ENCODE measurements around the gene ST6GALNAC2.

Gene ST6GALNAC2

GRCh38 chr17:76550712-76551615 lies 34.7 kb downstream of the ST6GALNAC2 start:
- DNase-seq, result no peak

DNA sequence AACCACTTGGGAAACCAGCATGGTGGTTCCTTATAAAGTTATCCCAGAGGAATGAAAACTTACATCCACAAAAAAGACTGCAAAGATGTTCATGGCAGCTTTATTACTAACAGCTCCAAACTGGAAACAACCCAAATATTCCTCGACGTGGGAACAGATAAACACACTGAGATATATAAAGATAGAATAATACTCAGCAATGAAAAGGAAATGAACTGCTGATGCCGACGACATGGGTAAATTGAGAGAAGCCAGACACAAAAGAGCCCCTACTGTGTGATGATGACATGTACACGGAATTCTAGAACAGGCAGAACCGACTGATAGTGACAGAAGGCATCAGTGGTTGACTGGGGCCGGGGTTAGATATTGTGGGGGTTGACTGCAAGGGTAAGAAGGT lies 36.1 kb downstream of the ST6GALNAC2 start:
- DNase-seq, result no peak

DNA sequence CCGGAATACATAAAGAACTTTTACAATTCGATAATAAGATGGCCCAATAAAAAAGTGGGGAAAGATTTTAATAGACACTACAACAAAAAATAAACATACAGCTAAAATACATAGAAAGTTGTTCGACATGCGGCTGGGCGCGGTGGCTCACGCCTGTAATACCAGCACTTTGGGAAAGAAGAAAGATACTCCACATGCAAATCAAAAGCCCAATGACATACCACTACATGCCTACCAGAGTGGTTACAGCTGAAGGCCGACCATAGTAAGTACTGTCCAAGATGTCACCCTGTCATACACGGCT lies 36.5 kb downstream of the ST6GALNAC2 start:
- no peak for DNase-seq

DNA sequence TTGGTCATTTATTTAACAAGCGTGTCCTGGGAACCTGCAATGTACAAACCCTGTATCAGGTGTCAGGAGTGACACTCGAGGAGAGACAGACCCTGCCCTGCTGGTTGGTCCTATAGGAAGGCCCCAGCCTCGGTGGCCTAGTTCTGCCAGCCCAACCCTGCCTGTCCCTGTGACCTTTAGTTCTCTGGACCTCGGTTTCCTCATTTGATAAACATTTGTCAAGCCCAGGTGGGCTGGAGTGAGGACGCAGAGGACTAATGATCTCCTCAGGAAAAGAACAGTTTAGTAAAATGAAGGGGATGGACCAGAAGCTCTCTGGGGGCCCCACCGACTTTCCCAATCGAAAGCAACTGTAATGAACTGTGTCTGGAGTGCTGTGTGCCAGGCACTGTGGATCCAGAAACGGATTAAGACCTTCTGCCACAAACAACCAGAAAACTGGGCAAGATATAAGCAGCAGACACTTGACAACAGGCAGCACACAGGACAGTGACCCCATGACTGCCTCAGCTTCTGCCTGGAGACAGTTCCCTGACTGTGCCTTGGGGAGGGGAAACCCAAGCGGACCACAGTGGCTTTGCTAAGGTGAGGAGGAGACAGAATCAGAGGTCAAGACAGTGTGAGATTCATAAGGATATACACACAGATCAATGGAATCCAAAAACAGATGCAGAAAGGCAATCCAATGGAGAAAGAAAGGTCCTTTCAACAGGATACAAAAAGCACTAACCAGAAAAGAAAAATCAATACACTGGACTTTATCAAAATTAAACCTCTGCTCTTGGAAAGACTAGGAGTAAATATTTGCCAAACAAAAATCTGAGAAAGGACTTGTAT lies 37.1 kb downstream of the ST6GALNAC2 start:
- DNase-seq, result no peak

DNA sequence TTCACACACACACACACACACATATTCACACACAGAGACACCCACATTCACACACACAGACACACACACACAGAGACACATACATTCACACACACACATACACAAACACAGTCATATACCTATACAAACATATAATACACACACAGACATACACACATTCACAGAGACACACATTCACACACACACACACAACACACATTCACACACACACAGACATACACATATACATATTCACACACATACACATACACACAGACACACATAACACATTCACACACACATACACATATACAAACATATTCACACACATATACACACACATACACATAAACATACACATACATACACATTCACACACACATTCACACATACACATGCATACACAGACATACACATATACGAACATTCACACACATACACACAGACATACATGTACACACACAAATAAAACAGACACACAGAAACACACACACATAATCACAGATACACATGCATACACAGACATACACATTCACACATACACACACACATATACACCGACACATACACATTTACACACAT lies 37.9 kb downstream of the ST6GALNAC2 start:
- DNase-seq, result no peak

- no peak for DNase-seq
These were observed 38.4 kb downstream of the ST6GALNAC2 start for GRCh38 chr17:76547183-76547641.

DNA sequence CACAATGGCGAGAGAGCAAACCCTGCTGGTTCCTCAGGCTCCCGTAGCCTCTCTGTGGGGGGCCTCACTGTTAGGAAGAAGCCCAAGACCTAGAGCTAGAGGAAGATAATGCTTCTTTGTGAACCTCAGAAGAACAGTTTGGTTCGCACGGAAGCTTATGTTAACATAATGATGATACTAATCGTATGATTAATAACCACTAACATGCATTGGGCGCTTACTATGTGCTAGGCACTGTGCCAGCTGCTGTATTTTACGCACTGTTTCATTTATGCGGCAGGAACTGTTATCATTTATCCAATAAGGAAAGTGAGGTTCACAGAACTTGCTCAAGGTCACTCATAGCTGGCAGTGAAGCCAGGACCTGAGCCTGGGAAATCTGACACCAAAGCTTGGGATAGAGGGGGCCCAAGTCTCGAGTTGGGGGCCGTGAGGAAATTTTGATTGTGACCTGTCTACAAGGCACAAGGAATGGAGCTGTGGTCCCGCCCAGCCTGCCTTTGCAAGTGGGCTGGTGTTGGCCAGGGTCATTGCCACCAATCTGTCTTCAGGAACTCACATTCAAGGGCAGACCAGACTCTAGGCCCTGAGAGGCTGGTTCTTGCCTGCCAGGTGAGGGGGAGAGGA lies 39.0 kb downstream of the ST6GALNAC2 start:
- no peak for DNase-seq

DNA sequence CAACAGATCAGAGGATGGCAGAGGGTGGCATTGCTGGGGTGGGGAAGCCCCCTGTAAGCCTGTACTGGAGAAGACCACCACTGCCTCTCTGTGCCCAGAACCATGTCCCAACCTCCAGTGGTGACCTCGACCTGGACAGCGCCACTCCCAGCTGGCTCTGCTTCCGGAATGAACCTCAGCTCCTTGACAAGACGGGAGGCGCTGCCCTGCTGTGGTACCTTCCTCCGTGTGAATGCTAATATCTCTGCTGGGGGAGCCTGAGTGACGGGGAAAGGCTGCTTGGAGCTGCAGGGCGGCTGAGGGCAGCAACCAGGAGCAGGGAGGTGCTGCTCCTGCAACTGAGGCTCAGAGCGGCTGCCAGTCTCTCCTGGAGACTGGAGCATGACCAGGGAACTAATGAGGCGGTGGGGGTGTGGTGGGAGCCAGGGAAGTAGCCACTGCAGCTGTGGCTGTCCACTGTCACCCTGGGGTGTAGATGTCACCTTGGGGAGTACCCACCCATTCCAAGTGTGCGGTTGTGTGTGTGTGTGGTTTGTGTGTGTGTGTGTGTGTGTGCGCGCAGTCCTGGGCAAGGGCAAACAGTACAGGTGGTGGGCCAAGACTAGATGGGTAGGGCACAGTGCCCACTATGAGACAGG lies 39.6 kb downstream of the ST6GALNAC2 start:
- no peak for DNase-seq

GRCh38 chr17:76544546-76545365 lies 40.9 kb downstream of the ST6GALNAC2 start:
- DNase-seq, result no peak

DNA sequence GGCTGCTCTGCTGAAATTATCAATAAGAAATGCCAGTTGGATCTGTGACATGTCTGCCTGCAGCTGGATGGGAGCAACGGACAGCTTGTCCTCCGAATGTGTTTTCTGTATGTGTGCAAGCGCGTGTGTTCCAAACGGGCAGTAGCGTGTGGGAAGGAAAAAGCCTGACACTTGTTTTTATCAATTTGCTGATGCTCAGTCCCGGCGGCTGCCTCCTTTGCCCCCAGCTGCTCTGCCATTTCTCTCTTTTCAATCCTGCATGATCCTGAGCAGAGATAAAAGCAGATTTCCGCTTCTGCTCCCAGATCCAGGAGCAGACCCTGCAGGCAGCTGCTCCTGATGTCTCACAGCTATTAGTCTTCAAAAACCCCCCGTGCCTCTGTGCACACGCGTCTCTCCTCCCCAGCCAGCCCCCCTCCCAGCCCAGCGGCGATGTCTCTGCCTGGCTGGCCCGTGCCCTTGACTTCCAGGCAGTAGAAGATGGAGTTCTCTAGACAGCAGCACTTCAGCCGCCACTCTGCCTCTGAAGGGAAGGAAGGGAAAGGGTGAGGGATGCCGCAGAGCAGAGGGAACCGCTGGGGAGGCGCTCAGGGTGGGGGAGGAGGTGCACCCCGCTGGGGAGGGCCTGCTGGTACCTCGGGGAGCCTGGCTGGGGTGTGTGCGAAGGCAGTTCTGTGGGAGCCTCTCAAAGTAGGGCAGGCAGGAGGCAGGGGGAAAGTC lies 41.7 kb downstream of the ST6GALNAC2 start:
- DNase-seq, result no peak

- DNase-seq, result no peak
These were observed 42.2 kb downstream of the ST6GALNAC2 start for GRCh38 chr17:76543482-76543825.

DNA sequence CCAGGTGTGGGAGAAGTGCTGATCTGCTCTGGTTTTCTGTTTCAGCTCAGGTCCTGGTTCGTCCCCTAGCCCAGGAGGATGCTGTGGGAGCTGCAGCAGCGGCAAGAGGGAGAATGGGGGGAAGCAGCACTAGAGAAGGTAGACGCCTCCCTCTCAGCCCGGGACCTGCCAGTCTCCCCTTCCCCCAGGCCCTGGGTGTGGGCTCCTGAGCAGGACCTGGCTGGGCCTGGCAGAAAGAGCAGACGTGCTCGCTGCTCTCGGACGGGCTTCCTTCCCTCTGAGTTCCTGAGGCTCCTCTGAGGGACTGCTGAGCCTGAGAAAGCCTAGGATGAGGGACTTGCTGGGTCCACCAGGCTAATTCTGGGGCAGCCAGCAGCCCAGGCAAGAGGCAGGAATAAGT lies 42.7 kb downstream of the ST6GALNAC2 start:
- DNase-seq, result no peak

- DNase-seq, result no peak
These were observed 43.1 kb downstream of the ST6GALNAC2 start for GRCh38 chr17:76542566-76542971.

GRCh38 chr17:76541739-76542454 lies 43.8 kb downstream of the ST6GALNAC2 start:
- no peak for DNase-seq

- DNase-seq, result peak; percentile 45
These were observed 45.0 kb downstream of the ST6GALNAC2 start for GRCh38 chr17:76540381-76541300.

GRCh38 chr17:76539631-76540271 lies 45.9 kb downstream of the ST6GALNAC2 start, which contains the start of gene PRCD:
TSS of gene PRCD (plus strand) at chr17:76540044. CDS start at chr17:76540142, 98 bp downstream.
- no peak for DNase-seq

DNA sequence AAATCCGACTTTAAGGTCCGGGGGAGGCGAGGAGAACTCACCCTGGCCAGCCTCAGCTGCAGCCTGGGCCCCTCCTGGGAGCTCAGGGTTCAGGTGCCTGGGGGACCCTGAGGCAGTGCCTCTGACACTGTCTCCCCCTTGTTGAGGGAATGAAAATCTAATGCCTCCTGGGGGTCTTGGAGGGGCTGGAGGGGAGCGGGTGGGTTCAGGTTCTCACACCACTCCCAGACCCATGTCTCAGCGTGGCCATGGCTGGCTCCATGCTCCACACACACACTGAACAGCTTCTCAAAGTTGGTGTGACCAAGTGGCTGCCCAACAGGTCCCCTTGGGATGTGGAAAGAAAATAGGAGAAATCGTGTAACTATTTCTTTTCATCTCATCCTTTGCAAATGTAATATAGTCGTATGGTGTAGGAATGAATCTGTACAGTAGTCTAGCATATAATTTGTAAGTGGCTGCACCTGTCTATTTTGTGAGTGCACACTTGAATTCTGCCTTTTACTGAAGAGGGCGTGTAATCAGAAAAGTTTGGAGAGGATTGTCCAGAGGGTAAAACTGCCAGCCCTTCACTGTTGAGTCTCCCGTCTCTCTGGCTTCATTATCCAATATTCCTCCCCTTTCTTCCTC lies 46.6 kb downstream of the ST6GALNAC2 start:
- DNase-seq, result no peak

GRCh38 chr17:76538281-76538931 lies 47.3 kb downstream of the ST6GALNAC2 start:
- DNase-seq, result no peak
